WERI-Rb-1 (cell line): ENCODE data around the gene RGS6.

Source experiments
- DNase-seq: peaks from one replicate; pipeline ENCODE4 v3.0.0-alpha.2; 2020
- H3K27ac ChIP-seq: fragments of 250-450 bp; sonication (Bioruptor Pico); 2 replicates; pipeline ENCODE4 v1.5.1; 2020; ENCODE audit warnings: mild to moderate bottlenecking, moderate library complexity
- H3K27me3 ChIP-seq: fragments of 250-450 bp; sonication (Bioruptor Pico); 2 replicates; pipeline ENCODE4 v1.5.1; 2021; ENCODE audit warnings: mild to moderate bottlenecking, low read depth, moderate library complexity; ENCODE audit not compliant: insufficient read depth, severe bottlenecking
- H3K36me3 ChIP-seq: fragments of 250-450 bp; sonication (Bioruptor Pico); 2 replicates; pipeline ENCODE4 v1.5.1; 2020; ENCODE audit warnings: mild to moderate bottlenecking, moderate library complexity
- H3K4me3 ChIP-seq: 2 replicates; pipeline ENCODE4 v1.5.1; 2011; ENCODE audit warnings: low read depth, mild to moderate bottlenecking, control low read depth, low read length
- H3K9me3 ChIP-seq: fragments of 250-450 bp; sonication (Bioruptor Pico); 2 replicates; pipeline ENCODE4 v1.5.1; 2021; ENCODE audit warnings: mild to moderate bottlenecking, moderate library complexity; ENCODE audit not compliant: severe bottlenecking
- TF ChIP-seq, protein P1 (sequence below): IDR thresholded peaks from 2 replicates; pipeline ENCODE4 v1.5.1; 2011; ENCODE audit warnings: low read depth, mild to moderate bottlenecking, control low read depth, inconsistent platforms, low read length

RGS6 gene

DNA sequence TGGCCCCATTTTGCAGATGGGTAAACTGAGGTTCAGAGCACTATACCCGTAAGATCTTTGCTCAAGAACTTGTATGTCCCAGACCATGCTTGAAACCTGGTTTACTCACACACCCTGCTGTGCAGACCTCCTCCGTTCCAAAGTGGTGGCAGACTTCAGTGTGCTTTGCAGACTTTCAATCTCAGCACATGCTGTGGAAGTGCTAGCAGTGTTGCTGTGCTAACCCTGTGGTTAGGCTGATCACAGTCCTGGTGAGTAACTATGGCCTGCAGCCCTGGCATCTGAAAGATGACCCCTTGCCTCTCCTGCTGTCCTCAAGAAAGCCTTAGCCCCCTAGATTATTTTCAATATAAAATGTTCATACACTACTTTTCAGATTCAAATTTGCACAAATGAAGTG is 511.0 kb downstream of the RGS6 start:
- Histone ChIP-seq H3K27ac (peak overlapping the region; percentile 54), H3K4me3 (no peak overlapping the region)
- TF ChIP-seq, protein P1, sequence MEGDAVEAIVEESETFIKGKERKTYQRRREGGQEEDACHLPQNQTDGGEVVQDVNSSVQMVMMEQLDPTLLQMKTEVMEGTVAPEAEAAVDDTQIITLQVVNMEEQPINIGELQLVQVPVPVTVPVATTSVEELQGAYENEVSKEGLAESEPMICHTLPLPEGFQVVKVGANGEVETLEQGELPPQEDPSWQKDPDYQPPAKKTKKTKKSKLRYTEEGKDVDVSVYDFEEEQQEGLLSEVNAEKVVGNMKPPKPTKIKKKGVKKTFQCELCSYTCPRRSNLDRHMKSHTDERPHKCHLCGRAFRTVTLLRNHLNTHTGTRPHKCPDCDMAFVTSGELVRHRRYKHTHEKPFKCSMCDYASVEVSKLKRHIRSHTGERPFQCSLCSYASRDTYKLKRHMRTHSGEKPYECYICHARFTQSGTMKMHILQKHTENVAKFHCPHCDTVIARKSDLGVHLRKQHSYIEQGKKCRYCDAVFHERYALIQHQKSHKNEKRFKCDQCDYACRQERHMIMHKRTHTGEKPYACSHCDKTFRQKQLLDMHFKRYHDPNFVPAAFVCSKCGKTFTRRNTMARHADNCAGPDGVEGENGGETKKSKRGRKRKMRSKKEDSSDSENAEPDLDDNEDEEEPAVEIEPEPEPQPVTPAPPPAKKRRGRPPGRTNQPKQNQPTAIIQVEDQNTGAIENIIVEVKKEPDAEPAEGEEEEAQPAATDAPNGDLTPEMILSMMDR: no peak

DNA sequence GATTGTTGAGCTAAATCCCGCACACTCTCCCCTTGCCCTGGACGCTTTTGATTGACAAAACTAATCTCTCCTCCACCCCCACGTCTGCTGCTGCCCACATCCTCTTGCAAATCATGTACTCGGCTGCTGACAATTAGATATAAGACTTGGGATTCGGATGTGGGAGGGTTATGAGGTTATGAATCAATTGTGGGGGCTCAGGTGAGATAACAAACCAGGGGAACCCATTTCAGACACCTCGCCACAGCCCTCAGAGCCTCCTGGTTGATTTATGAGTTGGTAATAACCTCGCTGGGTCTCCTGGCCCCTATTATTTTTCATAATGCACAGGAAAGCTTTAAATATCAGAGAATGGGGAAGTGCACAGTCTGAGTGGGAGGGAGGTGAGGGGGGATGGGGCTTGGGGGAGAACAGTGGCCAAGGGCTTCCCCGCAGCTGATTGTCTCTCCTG is 511.8 kb downstream of the RGS6 start:
- no peaks in the 10 kb centered on the region for H3K27me3 ChIP-seq
- H3K36me3 ChIP-seq: no peaks in the 10 kb centered on the region
- TF ChIP-seq, protein P1: no peak
- peak; percentile 68 for DNase-seq
- H3K9me3 ChIP-seq: no peaks in the 10 kb centered on the region
- H3K4me3 ChIP-seq: no peak overlapping the region
- peak overlapping the region; percentile 54 for H3K27ac ChIP-seq

More for the DNA sequence above, 511.0 kb downstream of the RGS6 start:
- H3K9me3 ChIP-seq: no peaks in the 10 kb centered on the region
- no peaks in the 10 kb centered on the region for H3K27me3 ChIP-seq
- H3K36me3 ChIP-seq: no peaks in the 10 kb centered on the region
- DNase-seq: no peak

DNA sequence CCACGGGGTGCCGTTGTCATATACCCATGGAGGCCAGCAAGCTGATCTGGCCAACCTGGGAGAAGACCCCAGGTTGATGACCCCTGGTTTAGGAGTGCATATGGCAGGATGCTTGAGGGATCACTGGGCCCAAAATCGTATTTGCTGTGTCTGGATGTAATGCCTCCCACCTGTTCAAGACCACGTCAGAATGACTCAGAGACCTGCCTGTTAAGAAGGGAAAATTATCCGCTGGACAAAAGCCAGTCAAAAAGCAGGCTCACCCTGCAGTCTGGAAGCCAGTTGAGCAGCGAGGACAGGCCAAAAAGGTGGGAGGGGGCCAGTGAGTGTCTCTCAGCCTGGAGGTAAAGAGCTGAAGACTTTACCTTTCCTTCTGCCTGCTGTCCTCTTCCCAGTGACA is 512.5 kb downstream of the RGS6 start:
- no peak for DNase-seq

DNA sequence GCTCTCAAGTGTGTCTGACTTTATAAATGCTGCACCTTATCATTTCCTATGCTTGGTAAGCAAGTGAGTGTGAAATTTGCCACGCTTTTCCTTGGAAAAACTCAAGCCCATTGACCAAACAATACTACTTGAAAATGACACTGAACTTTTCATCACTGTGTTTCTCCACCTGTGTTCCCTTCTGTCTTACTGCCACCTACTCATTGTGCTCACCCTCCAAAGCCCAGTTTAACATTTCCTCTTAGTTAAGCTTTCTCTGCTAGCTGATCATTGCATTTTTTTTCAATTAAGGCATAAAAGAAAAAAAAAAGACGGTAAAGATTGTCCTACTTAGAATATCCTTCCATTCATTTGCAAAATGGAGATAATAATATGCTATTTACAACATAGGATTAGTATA is 516.0 kb downstream of the RGS6 start:
- TF ChIP-seq, protein P1: peak; percentile 41; the same call in 1 of the 2 replicates
- no peaks in the 10 kb centered on the region for H3K36me3 ChIP-seq
- H3K27ac ChIP-seq: no peak overlapping the region
- no peak for DNase-seq
- no peaks in the 10 kb centered on the region for H3K9me3 ChIP-seq
- H3K27me3 ChIP-seq: no peaks in the 10 kb centered on the region
- no peak overlapping the region for H3K4me3 ChIP-seq

More for the DNA sequence above, 512.5 kb downstream of the RGS6 start:
- Histone ChIP-seq H3K36me3 (no peaks in the 10 kb centered on the region), H3K27me3 (no peaks in the 10 kb centered on the region), H3K27ac (no peak overlapping the region), H3K9me3 (no peaks in the 10 kb centered on the region), H3K4me3 (no peak overlapping the region)
- TF ChIP-seq, protein P1: no peak

DNA sequence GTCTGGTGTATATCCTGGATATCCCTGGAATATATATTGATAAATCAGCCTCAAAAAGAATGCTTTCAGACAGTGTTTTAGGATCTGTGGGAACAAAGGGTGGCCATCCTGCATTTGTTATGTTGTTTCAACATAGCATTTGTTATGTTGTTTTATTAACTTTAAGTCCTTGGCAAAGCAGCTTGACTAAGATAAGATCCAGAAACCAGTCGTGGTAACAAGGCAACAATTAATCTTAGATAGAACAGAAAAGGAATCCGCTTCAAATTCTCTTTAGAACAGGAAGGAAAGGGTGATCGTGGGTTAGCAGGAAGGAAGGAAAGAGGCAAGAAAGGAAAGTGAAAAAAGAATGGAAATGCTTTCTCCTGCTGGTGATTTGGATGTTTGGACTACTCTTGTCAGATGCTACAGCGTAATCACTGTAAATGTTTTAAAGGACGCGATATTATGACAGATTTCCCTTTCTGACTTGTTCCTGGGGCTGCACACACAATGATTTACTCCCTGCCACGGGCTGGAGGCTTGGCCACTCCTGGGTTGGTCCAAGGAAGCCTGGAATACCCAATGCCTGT is 518.3 kb downstream of the RGS6 start:
- peak overlapping the region; percentile 48 for H3K27ac ChIP-seq
- no peak for DNase-seq
- H3K9me3 ChIP-seq: no peaks in the 10 kb centered on the region
- H3K27me3 ChIP-seq: no peaks in the 10 kb centered on the region
- H3K4me3 ChIP-seq: no peak overlapping the region
- TF ChIP-seq, protein P1: no peak
- H3K36me3 ChIP-seq: no peaks in the 10 kb centered on the region
